ENCODE measurements around the gene EFCAB12.
"Not testable (repeated sequence)": the region's sequence is repeated elsewhere in the genome, so short reads cannot be mapped to it uniquely, and the experiment has no call there.

GRCh38 chr3:129363356-129363755 is 65.1 kb downstream of the EFCAB12 start:
- not testable (repeated sequence) for TF ChIP-seq CTCF (IDR thresholded peaks at IDR 0.05); POLR2AphosphoS5 (IDR thresholded peaks at IDR 0.05; ENCODE audit: insufficient read depth in 1 of 2, low read depth in 1 of 2)
